A673 (cell line): ENCODE results near the gene UBASH3A. TPM values are rescaled to one million over a fixed set of nuclear protein-coding genes. Genes with fewer than 3 reads are reported as not detected.
"Not testable (repeated sequence)": the region's sequence is repeated elsewhere in the genome, so short reads cannot be mapped to it uniquely, and the experiment has no call there.

ENCODE experiments used
- BruUV-seq: library from RNA; stranded (reverse); fragments of 400-500 nt; replicated peaks from 2 replicates; lab custom pipeline; 2021; lab: Mats Ljungman, UMichigan
- CTCF ChIA-PET: fragments of 300-600 bp; sonication (Branson Sonifier 250); formaldehyde crosslinking; loops from one replicate; lab custom pipeline; 2022; ENCODE audit warnings: antibody characterized with exemption; lab: Charles Lee
- POLR2A ChIA-PET: fragments of 300-600 bp; sonication (Branson Sonifier 250); formaldehyde crosslinking; loops from one replicate; lab custom pipeline; 2022; ENCODE audit warnings: antibody characterized with exemption; ENCODE audit not compliant: low non-redundant PET; lab: Charles Lee
- DNase-seq: peaks from one replicate; pipeline ENCODE4 v3.0.0-alpha.2; 2015; ENCODE audit warnings: low spot score
- H3K27ac ChIP-seq: fragments of 200-600 bp; sonication (generic); 2 replicates; pipeline ENCODE4 v1.5.1; 2016; ENCODE audit warnings: mixed run types, low read depth, mild to moderate bottlenecking, mixed read lengths, antibody characterized with exemption, low read length; ENCODE audit not compliant: poor library complexity, severe bottlenecking
- H3K27me3 ChIP-seq: fragments of 200-600 bp; sonication (generic); replicated peaks from 2 replicates; pipeline ENCODE4 v1.6.1; 2017; ENCODE audit warnings: mixed run types, low read depth, mild to moderate bottlenecking, mixed read lengths, antibody characterized with exemption, low read length; ENCODE audit not compliant: insufficient read depth, poor library complexity
- H3K36me3 ChIP-seq: fragments of 200-600 bp; sonication (generic); 2 replicates; pipeline ENCODE4 v1.6.1; 2016; ENCODE audit warnings: mixed run types, mild to moderate bottlenecking, mixed read lengths, antibody characterized with exemption, low read length; ENCODE audit not compliant: insufficient read depth, poor library complexity, severe bottlenecking
- H3K4me1 ChIP-seq: fragments of 200-600 bp; sonication (generic); 2 replicates; pipeline ENCODE4 v1.6.1; 2017; ENCODE audit warnings: mixed run types, mild to moderate bottlenecking, mixed read lengths, antibody characterized with exemption, low read length; ENCODE audit not compliant: insufficient read depth, poor library complexity, severe bottlenecking
- H3K4me3 ChIP-seq: fragments of 200-600 bp; sonication (generic); 2 replicates; pipeline ENCODE4 v1.5.1; 2016; ENCODE audit warnings: low read depth, mixed run types, mild to moderate bottlenecking, mixed read lengths, low read length; ENCODE audit not compliant: poor library complexity, severe bottlenecking
- H3K9me3 ChIP-seq: fragments of 200-600 bp; sonication (generic); 2 replicates; pipeline ENCODE4 v1.6.1; 2016; ENCODE audit warnings: mixed run types, low read depth, mild to moderate bottlenecking, mixed read lengths, antibody characterized with exemption, low read length; ENCODE audit not compliant: poor library complexity, severe bottlenecking
- EZH2 ChIP-seq: fragments of 200-600 bp; sonication (generic); IDR thresholded peaks from 2 replicates; pipeline ENCODE4 v1.6.1; 2017; ENCODE audit warnings: borderline replicate concordance, low read depth, mild to moderate bottlenecking, mixed read lengths, antibody characterized with exemption, low read length; ENCODE audit not compliant: poor library complexity, severe bottlenecking
- intact Hi-C: fragments of 100-400 bp; cut with micrococcal nuclease; formaldehyde crosslinking; loops from one replicate; pipeline ENCODE4 v1.10.0; 2022; ENCODE audit not compliant: unreplicated experiment
- total RNA-seq: library from RNA; stranded (reverse); gene quantifications from 2 replicates; pipeline ENCODE4 v1.2.3, GENCODE V29; 2021
- TF ChIP-seq, protein P1 (sequence below): fragments of 300-800, 200-600 bp; sonication (generic); conservative IDR thresholded peaks from 2 replicates; pipeline ENCODE4 v1.5.1; 2017; ENCODE audit warnings: low read depth, mild to moderate bottlenecking, antibody characterized with exemption, low read length, moderate library complexity, mixed read lengths

The UBASH3A gene
- total RNA-seq, 1 experiment from 2014 or later = not detected

DNA sequence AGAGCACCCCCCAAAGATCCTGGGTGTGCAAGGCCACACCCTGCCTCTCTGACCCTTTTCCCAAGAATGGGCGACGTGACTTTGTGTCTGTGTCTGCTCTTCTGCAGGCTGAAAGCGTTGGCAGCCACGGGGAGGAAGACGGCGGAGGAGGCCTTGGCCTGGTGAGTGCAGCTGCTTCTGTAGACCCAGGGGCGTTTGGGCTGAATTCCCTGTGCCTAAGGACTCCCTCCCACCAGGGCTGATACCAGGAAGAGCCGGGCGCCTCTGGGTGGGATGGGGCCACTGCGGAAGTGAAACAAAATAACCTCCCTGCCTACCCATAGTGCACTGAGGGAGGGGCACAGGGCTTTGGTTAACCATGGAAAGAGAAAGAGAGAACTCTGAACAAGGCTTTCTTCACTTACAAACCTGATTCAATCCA, 2.5 kb downstream of the UBASH3A start:
- POLR2A ChIA-PET = no interaction called here
- CTCF ChIA-PET = no interaction called here
- intact Hi-C loops = no loop called here
- Histone ChIP-seq H3K27me3 (no peaks in the 10 kb centered on the region), H3K9me3 (peaks cover 5% of the 10 kb centered on the region), H3K4me3 (no peak overlapping the region), H3K27ac (no peak overlapping the region), H3K36me3 (no peaks in the 10 kb centered on the region), H3K4me1 (peaks cover 6% of the 10 kb centered on the region)
- no TSS peak for BruUV-seq
- TF ChIP-seq, protein P1, sequence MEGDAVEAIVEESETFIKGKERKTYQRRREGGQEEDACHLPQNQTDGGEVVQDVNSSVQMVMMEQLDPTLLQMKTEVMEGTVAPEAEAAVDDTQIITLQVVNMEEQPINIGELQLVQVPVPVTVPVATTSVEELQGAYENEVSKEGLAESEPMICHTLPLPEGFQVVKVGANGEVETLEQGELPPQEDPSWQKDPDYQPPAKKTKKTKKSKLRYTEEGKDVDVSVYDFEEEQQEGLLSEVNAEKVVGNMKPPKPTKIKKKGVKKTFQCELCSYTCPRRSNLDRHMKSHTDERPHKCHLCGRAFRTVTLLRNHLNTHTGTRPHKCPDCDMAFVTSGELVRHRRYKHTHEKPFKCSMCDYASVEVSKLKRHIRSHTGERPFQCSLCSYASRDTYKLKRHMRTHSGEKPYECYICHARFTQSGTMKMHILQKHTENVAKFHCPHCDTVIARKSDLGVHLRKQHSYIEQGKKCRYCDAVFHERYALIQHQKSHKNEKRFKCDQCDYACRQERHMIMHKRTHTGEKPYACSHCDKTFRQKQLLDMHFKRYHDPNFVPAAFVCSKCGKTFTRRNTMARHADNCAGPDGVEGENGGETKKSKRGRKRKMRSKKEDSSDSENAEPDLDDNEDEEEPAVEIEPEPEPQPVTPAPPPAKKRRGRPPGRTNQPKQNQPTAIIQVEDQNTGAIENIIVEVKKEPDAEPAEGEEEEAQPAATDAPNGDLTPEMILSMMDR = no peak
- no peak for TF ChIP-seq EZH2
- DNase-seq = no peak

DNA sequence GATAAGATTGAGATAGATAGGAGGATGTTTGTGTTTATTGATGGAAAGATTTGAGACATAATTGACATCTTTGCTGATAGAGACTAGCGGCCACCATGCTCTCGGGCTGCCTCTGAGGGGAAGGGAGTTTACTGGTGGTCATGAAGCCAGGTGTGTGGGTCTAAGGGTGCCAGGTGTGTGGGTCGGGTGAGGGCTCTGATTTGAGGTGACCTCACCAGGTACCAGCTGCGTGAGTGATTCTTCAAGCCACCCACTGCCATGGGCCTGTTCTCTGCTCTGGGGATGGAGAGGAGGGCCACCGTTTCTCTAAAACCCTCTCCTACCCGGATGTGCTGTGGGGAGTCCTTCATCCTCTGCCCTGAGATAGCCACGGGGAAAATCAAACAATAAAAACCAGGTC, 3.2 kb downstream of the UBASH3A start:
- intact Hi-C loops = no loop called here
- peaks cover 3% of the 10 kb centered on the region for H3K9me3 ChIP-seq
- DNase-seq = no peak
- POLR2A ChIA-PET = no interaction called here
- H3K4me3 ChIP-seq = no peak overlapping the region
- BruUV-seq = no TSS peak
- CTCF ChIA-PET = no interaction called here
- peaks cover 6% of the 10 kb centered on the region for H3K4me1 ChIP-seq
- H3K27me3 ChIP-seq = no peaks in the 10 kb centered on the region
- H3K36me3 ChIP-seq = no peaks in the 10 kb centered on the region
- H3K27ac ChIP-seq = no peak overlapping the region
- TF ChIP-seq, protein P1 = no peak
- TF ChIP-seq EZH2 = no peak

DNA sequence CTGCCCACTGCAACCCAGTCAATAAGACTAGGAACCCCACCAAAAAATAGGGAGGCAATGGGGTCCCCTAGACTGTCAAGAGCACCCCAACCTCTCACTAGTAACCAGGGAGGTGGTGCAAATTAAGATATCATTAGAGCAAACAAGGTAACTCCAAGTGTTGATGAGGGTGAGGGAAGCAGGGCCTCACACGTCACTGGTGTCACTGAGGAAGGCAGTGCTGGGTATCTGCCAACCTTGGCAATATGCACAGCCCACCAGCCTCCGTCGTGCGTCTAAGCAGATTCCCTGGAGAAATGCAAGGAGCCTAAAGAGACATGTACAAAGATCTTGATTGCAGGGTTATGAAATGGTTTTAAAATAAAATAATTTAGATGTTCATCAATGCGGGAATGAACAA, 3.8 kb downstream of the UBASH3A start:
- TF ChIP-seq, protein P1 = no peak
- TF ChIP-seq EZH2 = no peak
- H3K27ac ChIP-seq = no peak overlapping the region
- ChIA-PET CTCF (no interaction called here), POLR2A (no interaction called here)
- H3K36me3 ChIP-seq = no peaks in the 10 kb centered on the region
- intact Hi-C loops = no loop called here
- no peak overlapping the region for H3K4me3 ChIP-seq
- BruUV-seq = no TSS peak
- H3K27me3 ChIP-seq = no peaks in the 10 kb centered on the region
- no peaks in the 10 kb centered on the region for H3K9me3 ChIP-seq
- H3K4me1 ChIP-seq = peaks cover 6% of the 10 kb centered on the region
- DNase-seq = no peak

DNA sequence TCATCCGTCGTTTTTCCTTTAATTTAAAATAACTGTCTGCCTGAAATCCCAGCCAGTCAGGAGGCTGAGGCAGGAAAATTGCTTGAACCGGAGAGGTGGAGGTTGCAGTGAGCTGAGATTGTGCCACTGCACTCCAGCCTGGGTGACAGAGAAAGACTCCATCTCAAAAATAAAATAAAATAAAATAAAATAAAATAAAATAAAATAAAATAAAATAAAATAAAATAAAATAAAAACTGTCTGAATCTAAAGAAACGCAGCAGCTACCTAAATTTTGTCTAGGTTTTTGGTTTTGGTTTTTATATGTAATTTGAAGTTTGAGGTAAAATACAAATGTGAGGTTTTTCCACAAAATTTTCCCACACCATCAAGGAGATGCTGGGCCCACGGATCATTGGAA, 5.0 kb downstream of the UBASH3A start:
- POLR2A ChIA-PET, DNase-seq, BruUV-seq, H3K36me3 ChIP-seq, H3K27ac ChIP-seq, H3K27me3 ChIP-seq, CTCF ChIA-PET, H3K4me3 ChIP-seq, H3K9me3 ChIP-seq, intact Hi-C loops, H3K4me1 ChIP-seq: not testable (repeated sequence)
